ENCODE results near the gene KANSL1.
A peak's percentile ranks its signal among the peaks of the same experiment; 100 is the strongest.

The KANSL1 gene

DNA sequence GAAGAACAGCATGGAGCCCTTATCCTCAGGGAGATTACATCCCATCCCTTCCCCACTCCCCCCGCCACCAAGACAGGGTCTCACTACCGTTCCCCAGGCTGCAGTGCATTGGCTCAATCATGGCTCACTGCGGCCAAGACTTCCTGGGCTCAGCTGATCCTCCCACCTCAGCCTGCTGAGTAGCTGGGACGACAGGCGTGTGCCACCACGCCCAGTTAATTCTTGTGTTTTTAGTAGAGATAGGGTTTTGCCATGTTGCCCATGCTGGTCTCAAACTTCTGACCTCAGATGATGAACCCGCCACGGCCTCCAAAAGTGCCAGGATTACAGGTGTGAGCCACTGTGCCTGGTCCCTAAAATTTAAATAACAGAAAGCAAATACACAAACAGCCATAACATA lies 145.4 kb downstream of the KANSL1 start:
- Histone ChIP-seq H3K9ac (ENCODE audit: low read length in 2 of 2) (no peak overlapping the region), H3K4me3 (ENCODE audit: low read length in 2 of 2) (no peak overlapping the region), H3K9me3 (ENCODE audit: control insufficient read depth in 2 of 2, low read length in 2 of 2) (no peaks in the 10 kb centered on the region), H3K4me1 (ENCODE audit: control insufficient read depth, insufficient read depth, low read length) (peaks cover 9% of the 10 kb centered on the region), H3K27ac (ENCODE audit: low read length) (no peak overlapping the region), H3K36me3 (ENCODE audit: control insufficient read depth in 2 of 2, insufficient read depth in 2 of 2, low read length in 2 of 2) (peaks cover 19 to 33% of the 10 kb centered on the region in 2 donors), H3K27me3 (ENCODE audit: control insufficient read depth in 1 of 2, insufficient read depth in 2 of 2, low read length in 2 of 2) (no peaks in the 10 kb centered on the region)

DNA sequence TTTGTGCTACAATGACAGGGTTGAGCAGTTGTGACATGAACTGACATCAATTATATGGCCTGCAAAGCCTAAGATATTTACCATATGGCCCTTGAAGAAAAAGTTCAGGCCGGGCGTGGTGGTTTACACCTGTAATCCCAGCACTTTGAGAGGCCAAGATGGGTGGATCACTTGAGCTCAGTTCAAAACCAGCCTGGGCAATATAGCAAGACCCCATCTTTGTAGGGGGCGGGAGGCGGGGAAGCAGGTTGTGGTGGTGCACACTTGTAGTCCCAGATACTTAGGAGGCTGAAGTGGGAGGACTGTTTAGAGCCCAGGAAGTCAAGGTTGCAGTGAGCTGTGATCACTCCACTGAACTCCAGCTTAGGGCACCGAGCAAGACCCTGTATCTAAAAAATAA lies 145.8 kb downstream of the KANSL1 start:
- Histone ChIP-seq H3K36me3 (ENCODE audit: control insufficient read depth in 2 of 2, insufficient read depth in 2 of 2, low read length in 2 of 2) (peaks cover 19 to 33% of the 10 kb centered on the region in 2 donors), H3K9me3 (ENCODE audit: control insufficient read depth in 2 of 2, low read length in 2 of 2) (no peaks in the 10 kb centered on the region), H3K27ac (ENCODE audit: low read length) (no peak overlapping the region), H3K4me3 (ENCODE audit: low read length in 2 of 2) (no peak overlapping the region), H3K9ac (ENCODE audit: low read length in 2 of 2) (no peak overlapping the region), H3K4me1 (ENCODE audit: control insufficient read depth, insufficient read depth, low read length) (peaks cover 9% of the 10 kb centered on the region), H3K27me3 (ENCODE audit: control insufficient read depth in 1 of 2, insufficient read depth in 2 of 2, low read length in 2 of 2) (no peaks in the 10 kb centered on the region)

DNA sequence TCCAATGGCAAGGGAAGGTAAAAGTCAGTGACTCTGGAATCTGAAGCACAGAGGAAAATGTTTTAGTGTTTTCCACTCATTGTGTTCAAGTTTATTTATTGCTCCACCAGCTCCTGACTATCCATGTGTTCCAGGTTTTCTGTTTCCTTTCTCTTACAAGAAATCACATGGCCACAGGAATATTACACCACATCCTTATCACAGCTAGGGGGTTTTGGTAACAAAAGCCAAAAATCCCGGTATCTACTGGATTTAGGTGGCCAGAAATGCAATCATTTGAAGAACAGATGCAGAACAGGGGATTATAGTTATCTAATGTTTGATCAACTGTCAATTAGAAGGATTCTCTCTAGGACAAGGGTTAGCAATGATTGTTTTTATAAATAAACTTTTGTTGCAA lies 146.3 kb downstream of the KANSL1 start:
- no peak overlapping the region for H3K27ac ChIP-seq (ENCODE audit: low read length)
- H3K4me3 ChIP-seq (ENCODE audit: low read length in 2 of 2) = no peak overlapping the region
- peaks cover 9% of the 10 kb centered on the region for H3K4me1 ChIP-seq (ENCODE audit: control insufficient read depth, insufficient read depth, low read length)
- H3K9me3 ChIP-seq (ENCODE audit: control insufficient read depth in 2 of 2, low read length in 2 of 2) = no peaks in the 10 kb centered on the region
- H3K27me3 ChIP-seq (ENCODE audit: control insufficient read depth in 1 of 2, insufficient read depth in 2 of 2, low read length in 2 of 2) = no peaks in the 10 kb centered on the region
- H3K36me3 ChIP-seq (ENCODE audit: control insufficient read depth in 2 of 2, insufficient read depth in 2 of 2, low read length in 2 of 2) = peaks cover 19 to 33% of the 10 kb centered on the region in 2 donors
- no peak overlapping the region for H3K9ac ChIP-seq (ENCODE audit: low read length in 2 of 2)

- no peaks in the 10 kb centered on the region for H3K27me3 ChIP-seq (ENCODE audit: control insufficient read depth in 1 of 2, insufficient read depth in 2 of 2, low read length in 2 of 2)
- H3K4me3 ChIP-seq (ENCODE audit: low read length in 2 of 2) = no peak overlapping the region
- H3K36me3 ChIP-seq (ENCODE audit: control insufficient read depth in 2 of 2, insufficient read depth in 2 of 2, low read length in 2 of 2) = peaks cover 19 to 33% of the 10 kb centered on the region in 2 donors
- peaks cover 9% of the 10 kb centered on the region for H3K4me1 ChIP-seq (ENCODE audit: control insufficient read depth, insufficient read depth, low read length)
- H3K9me3 ChIP-seq (ENCODE audit: control insufficient read depth in 2 of 2, low read length in 2 of 2) = no peaks in the 10 kb centered on the region
- no peak overlapping the region for H3K27ac ChIP-seq (ENCODE audit: low read length)
- H3K9ac ChIP-seq (ENCODE audit: low read length in 2 of 2) = no peak overlapping the region
Measured at GRCh38 chr17:46045639-46046038, 147.6 kb downstream of the KANSL1 start.

GRCh38 chr17:46044989-46045388 lies 148.2 kb downstream of the KANSL1 start:
- Histone ChIP-seq H3K27me3 (ENCODE audit: control insufficient read depth in 1 of 2, insufficient read depth in 2 of 2, low read length in 2 of 2) (no peaks in the 10 kb centered on the region), H3K4me1 (ENCODE audit: control insufficient read depth, insufficient read depth, low read length) (peaks cover 9% of the 10 kb centered on the region), H3K4me3 (ENCODE audit: low read length in 2 of 2) (no peak overlapping the region), H3K36me3 (ENCODE audit: control insufficient read depth in 2 of 2, insufficient read depth in 2 of 2, low read length in 2 of 2) (peaks cover 14 to 27% of the 10 kb centered on the region in 2 donors), H3K9me3 (ENCODE audit: control insufficient read depth in 2 of 2, low read length in 2 of 2) (no peaks in the 10 kb centered on the region), H3K27ac (ENCODE audit: low read length) (no peak overlapping the region), H3K9ac (ENCODE audit: low read length in 2 of 2) (peak overlapping the region in 1 of 2 donors; percentile 40)

- Histone ChIP-seq H3K9ac (ENCODE audit: low read length in 2 of 2) (peak overlapping the region in 1 of 2 donors; percentile 40), H3K27ac (ENCODE audit: low read length) (peak overlapping the region; percentile 32)
Measured at GRCh38 chr17:46044286-46044928, 148.8 kb downstream of the KANSL1 start.

DNA sequence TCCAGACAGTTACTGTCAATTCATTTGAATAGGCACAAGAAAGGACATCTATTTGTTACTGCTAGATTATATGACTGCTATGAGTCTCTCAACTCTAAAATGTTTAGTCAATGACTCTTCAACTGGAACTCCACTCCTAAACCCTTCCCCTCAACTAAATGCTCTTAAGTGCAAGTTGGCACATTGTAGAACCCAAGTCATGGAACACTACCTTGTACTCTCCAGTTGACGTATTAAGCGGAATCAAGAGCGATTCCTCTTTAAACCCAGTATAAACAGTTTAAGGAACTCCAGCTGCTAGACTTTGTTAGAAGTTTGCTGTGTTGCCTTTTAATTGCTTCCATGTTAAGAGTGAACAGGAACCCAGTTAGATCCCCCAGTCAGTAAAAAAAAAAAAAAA lies 149.6 kb downstream of the KANSL1 start:
- Histone ChIP-seq H3K4me3 (ENCODE audit: low read length in 2 of 2) (no peak overlapping the region), H3K36me3 (ENCODE audit: control insufficient read depth in 2 of 2, insufficient read depth in 2 of 2, low read length in 2 of 2) (peaks cover 11 to 32% of the 10 kb centered on the region in 2 donors), H3K27ac (ENCODE audit: low read length) (no peak overlapping the region), H3K4me1 (ENCODE audit: control insufficient read depth, insufficient read depth, low read length) (peaks cover 9% of the 10 kb centered on the region), H3K27me3 (ENCODE audit: control insufficient read depth in 1 of 2, insufficient read depth in 2 of 2, low read length in 2 of 2) (no peaks in the 10 kb centered on the region), H3K9ac (ENCODE audit: low read length in 2 of 2) (no peak overlapping the region), H3K9me3 (ENCODE audit: control insufficient read depth in 2 of 2, low read length in 2 of 2) (no peaks in the 10 kb centered on the region)

More at GRCh38 chr17:46044286-46044928, 148.8 kb downstream of the KANSL1 start:
- H3K4me1 ChIP-seq (ENCODE audit: control insufficient read depth, insufficient read depth, low read length) = peaks cover 9% of the 10 kb centered on the region
- H3K9me3 ChIP-seq (ENCODE audit: control insufficient read depth in 2 of 2, low read length in 2 of 2) = no peaks in the 10 kb centered on the region
- peaks cover 9 to 28% of the 10 kb centered on the region in 2 donors for H3K36me3 ChIP-seq (ENCODE audit: control insufficient read depth in 2 of 2, insufficient read depth in 2 of 2, low read length in 2 of 2)
- no peaks in the 10 kb centered on the region for H3K27me3 ChIP-seq (ENCODE audit: control insufficient read depth in 1 of 2, insufficient read depth in 2 of 2, low read length in 2 of 2)
- peak overlapping the region in 1 of 2 donors; percentile 0 for H3K4me3 ChIP-seq (ENCODE audit: low read length in 2 of 2)

DNA sequence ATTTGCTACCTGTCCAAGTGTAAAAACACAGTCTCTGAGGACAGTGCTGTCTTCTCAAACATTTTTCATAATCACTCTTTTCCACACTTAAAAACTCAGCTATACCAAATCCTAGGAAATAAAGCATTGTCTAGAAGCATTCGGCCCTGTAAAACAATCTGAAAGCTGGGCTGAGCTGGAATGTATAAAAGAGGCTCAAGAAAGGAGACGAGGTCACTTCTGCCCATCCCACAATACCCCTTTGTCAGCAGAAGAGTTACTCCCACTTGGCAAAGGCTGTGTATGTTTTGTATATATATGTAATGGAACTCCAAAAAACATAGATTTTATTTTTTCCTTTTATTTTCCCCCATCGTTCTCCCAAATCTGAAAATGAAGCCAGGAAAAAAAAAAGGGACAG lies 150.3 kb downstream of the KANSL1 start:
- peaks cover 18 to 37% of the 10 kb centered on the region in 2 donors for H3K36me3 ChIP-seq (ENCODE audit: control insufficient read depth in 2 of 2, insufficient read depth in 2 of 2, low read length in 2 of 2)
- H3K4me1 ChIP-seq (ENCODE audit: control insufficient read depth, insufficient read depth, low read length) = peaks cover 9% of the 10 kb centered on the region
- no peak overlapping the region for H3K27ac ChIP-seq (ENCODE audit: low read length)
- no peak overlapping the region for H3K9ac ChIP-seq (ENCODE audit: low read length in 2 of 2)
- no peak overlapping the region for H3K4me3 ChIP-seq (ENCODE audit: low read length in 2 of 2)
- no peaks in the 10 kb centered on the region for H3K27me3 ChIP-seq (ENCODE audit: control insufficient read depth in 1 of 2, insufficient read depth in 2 of 2, low read length in 2 of 2)
- H3K9me3 ChIP-seq (ENCODE audit: control insufficient read depth in 2 of 2, low read length in 2 of 2) = no peaks in the 10 kb centered on the region

- Histone ChIP-seq H3K27me3 (ENCODE audit: control insufficient read depth in 1 of 2, insufficient read depth in 2 of 2, low read length in 2 of 2) (no peaks in the 10 kb centered on the region), H3K4me3 (ENCODE audit: low read length in 2 of 2) (no peak overlapping the region), H3K36me3 (ENCODE audit: control insufficient read depth in 2 of 2, insufficient read depth in 2 of 2, low read length in 2 of 2) (peaks cover 24 to 38% of the 10 kb centered on the region in 2 donors), H3K27ac (ENCODE audit: low read length) (no peak overlapping the region), H3K9me3 (ENCODE audit: control insufficient read depth in 2 of 2, low read length in 2 of 2) (no peaks in the 10 kb centered on the region), H3K4me1 (ENCODE audit: control insufficient read depth, insufficient read depth, low read length) (peaks cover 9% of the 10 kb centered on the region), H3K9ac (ENCODE audit: low read length in 2 of 2) (no peak overlapping the region)
Measured at GRCh38 chr17:46042246-46042645, 151.0 kb downstream of the KANSL1 start.

DNA sequence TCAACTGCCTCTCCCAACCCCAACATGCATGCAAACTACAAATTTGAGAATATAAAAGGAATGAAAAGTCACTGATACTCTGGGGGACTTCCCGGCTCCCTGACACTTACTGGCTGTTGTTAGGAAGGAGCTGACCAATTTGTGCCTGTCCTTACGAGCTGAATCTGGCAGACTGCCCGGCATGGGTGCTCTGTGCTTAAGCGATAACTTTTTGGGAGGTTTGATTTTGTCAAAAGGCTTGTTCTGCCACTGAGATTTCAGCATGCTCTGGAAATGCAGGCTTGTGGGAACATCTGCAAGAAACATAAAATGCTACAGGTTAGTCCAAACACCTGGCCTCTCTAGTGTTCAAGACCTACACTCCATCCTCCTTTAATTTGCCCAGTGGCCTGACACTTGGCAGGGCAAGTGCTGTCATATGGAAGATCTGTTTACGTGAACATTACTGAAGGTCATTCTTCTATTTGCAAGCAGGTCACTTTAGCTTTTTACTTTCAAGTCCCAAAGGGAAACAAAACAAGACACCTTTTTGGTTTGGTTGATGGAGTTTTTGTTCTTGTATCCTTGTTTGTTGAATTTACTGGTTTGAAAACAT lies 153.5 kb downstream of the KANSL1 start:
- Histone ChIP-seq H3K4me1 (ENCODE audit: control insufficient read depth, insufficient read depth, low read length) (peaks cover 5% of the 10 kb centered on the region), H3K27ac (ENCODE audit: low read length) (no peak overlapping the region), H3K36me3 (ENCODE audit: control insufficient read depth in 2 of 2, insufficient read depth in 2 of 2, low read length in 2 of 2) (peaks cover 31 to 41% of the 10 kb centered on the region in 2 donors), H3K9ac (ENCODE audit: low read length in 2 of 2) (no peak overlapping the region), H3K9me3 (ENCODE audit: control insufficient read depth in 2 of 2, low read length in 2 of 2) (no peaks in the 10 kb centered on the region), H3K4me3 (ENCODE audit: low read length in 2 of 2) (no peak overlapping the region), H3K27me3 (ENCODE audit: control insufficient read depth in 1 of 2, insufficient read depth in 2 of 2, low read length in 2 of 2) (no peaks in the 10 kb centered on the region)

- Histone ChIP-seq H3K9ac (ENCODE audit: low read length in 2 of 2) (no peak overlapping the region), H3K4me3 (ENCODE audit: low read length in 2 of 2) (no peak overlapping the region), H3K27me3 (ENCODE audit: control insufficient read depth in 1 of 2, insufficient read depth in 2 of 2, low read length in 2 of 2) (no peaks in the 10 kb centered on the region), H3K27ac (ENCODE audit: low read length) (no peak overlapping the region), H3K9me3 (ENCODE audit: control insufficient read depth in 2 of 2, low read length in 2 of 2) (no peaks in the 10 kb centered on the region), H3K4me1 (ENCODE audit: control insufficient read depth, insufficient read depth, low read length) (peaks cover 2% of the 10 kb centered on the region), H3K36me3 (ENCODE audit: control insufficient read depth in 2 of 2, insufficient read depth in 2 of 2, low read length in 2 of 2) (peaks cover 39 to 48% of the 10 kb centered on the region in 2 donors)
Measured at GRCh38 chr17:46038937-46039336, 154.3 kb downstream of the KANSL1 start.

All from stomach smooth muscle (tissue), 2 donors.